GM19043 (cell line): Measurements from ENCODE around the gene MZF1.
"Not testable (repeated sequence)": the region's sequence is repeated elsewhere in the genome, so short reads cannot be mapped to it uniquely, and the experiment has no call there.

ENCODE experiments used
- ATAC-seq: cut with Tn5 transposase; IDR thresholded peaks from one replicate; pipeline ENCODE4 v1.9.1; 2021; ENCODE audit warnings: low read depth; ENCODE audit not compliant: unreplicated experiment

Gene MZF1

DNA sequence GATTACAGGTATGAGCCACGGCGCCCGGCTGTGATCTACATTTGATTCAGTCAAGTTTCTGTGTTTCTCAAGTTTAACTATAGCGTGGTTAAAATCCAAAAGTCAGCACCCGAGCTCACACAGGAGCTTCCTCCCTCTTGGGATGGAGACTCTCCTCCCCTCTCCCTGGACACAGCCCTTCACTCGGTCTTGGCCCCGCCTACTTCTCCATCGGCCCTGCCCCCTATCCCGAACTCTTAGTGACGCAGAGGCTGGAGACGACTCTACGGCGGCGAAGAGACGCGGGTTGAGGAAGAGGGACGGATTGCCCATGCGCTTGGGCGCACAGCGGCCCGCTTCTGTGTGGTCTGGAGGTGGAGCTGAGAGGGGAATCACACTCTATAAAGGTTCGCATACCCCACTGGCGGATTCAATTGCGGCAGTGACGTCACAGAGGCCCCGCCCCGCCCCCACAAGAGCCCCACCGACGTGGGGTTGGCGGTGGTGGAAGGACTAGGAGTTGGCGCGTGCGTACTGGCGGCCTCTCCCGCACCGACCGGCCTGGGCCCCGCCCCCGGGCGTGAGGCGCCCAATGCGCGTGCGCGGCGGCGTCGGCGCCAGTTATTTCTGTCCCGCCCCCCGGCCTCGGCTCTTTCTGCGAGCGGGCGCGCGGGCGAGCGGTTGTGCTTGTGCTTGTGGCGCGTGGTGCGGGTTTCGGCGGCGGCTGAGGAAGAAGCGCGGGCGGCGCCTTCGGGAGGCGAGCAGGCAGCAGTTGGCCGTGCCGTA, 29.1 kb downstream of the MZF1 start, which contains the start of gene TRIM28:
Gene TRIM28, plus strand, starts transcription at position 239 of the 765 bp plus-strand sequence. CDS start 694 bp downstream, outside the sequence.
- ATAC-seq: peak; percentile 81

DNA sequence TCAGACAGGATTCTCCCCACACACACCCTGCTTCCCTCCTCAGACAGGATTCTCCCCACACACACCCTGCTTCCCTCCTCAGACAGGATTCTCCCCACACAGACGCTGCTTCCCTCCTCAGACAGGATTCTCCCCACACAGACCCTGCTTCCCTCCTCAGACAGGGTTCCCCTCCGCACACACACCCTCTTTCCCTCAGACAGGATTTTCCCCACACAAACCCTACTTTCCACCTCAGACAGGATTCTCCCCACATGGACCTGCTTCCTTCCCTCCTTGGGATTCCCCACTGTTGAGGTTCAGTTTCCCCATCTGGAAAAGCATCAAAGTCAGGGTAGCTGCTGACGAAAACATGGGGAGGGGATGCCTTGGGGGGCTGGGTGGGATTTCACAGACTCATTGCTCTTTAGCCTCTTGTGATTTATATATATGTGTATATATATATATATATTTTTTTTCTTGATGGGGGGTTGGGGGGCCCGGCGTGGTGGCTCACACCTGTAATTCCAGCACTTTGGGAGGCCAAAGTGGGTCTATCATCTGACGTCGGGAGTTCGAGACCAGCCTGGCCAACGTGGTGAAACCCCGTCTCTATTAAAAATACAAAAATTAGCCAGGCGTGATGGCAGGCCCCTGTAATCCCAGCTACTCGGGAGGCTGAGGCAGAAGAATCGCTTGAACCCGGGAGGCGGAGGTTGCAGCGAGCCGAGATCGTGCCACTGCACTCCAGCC, 30.3 kb downstream of the MZF1 start:
- not testable (repeated sequence) for ATAC-seq

DNA sequence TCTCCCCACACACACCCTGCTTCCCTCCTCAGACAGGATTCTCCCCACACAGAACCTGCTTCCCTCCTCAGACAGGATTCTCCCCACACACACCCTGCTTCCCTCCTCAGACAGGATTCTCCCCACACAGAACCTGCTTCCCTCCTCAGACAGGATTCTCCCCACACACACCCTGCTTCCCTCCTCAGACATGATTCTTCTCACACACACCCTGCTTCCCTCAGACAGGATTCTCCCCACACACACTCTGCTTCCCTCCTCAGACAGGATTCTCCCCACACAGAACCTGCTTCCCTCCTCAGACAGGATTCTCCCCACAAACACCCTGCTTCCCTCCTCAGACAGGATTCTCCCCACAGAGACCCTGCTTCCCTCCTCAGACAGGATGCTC, 34.0 kb downstream of the MZF1 start:
- ATAC-seq: not testable (repeated sequence)

GRCh38 chr19:58538257-58539168, 34.6 kb downstream of the MZF1 start:
- no peak for ATAC-seq

- no peak for ATAC-seq
Observed at GRCh38 chr19:58536852-58537798, 36.0 kb downstream of the MZF1 start.

GRCh38 chr19:58535857-58536256, 37.3 kb downstream of the MZF1 start:
- no peak for ATAC-seq

- no peak for ATAC-seq
Observed at GRCh38 chr19:58531034-58531840, 41.9 kb downstream of the MZF1 start.

DNA sequence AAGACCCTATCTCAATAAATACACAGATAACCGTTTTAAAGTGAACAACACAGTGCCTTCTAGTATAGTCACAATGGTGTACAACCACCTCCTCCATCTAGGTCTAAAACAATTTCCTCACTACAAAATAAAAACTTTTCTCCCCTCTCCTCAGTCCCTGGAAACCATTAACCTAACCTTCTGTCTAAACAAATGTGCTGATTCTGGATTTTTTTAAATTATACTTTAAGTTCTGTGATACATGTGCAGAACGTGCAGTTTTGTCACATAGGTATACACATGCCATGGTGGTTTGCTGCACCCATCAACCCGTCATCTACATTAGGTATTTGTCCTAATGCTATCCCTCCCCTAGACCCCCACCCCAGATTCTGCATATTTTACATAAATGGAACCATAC, 43.7 kb downstream of the MZF1 start:
- ATAC-seq: no peak

- no peak for ATAC-seq
Observed at GRCh38 chr19:58522709-58523108, 50.4 kb downstream of the MZF1 start.

- ATAC-seq: no peak
Observed at GRCh38 chr19:58521651-58522050, 51.5 kb downstream of the MZF1 start.

DNA sequence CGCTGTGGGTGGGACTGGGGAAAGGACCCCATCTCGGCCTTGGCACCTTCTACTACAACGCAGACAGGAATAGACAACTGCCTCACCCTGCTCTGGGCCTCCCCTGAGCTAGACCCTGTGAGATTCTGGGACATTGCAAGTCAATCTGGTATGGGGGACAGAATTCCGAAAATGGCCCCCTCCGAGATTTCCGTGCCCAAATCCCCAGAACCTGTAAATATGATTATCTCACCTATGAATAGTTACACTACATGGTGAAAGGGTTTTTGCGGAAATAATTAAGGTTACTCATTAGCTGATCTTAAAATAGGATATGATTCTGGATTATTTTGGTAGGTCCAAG, 52.9 kb downstream of the MZF1 start:
- no peak for ATAC-seq

DNA sequence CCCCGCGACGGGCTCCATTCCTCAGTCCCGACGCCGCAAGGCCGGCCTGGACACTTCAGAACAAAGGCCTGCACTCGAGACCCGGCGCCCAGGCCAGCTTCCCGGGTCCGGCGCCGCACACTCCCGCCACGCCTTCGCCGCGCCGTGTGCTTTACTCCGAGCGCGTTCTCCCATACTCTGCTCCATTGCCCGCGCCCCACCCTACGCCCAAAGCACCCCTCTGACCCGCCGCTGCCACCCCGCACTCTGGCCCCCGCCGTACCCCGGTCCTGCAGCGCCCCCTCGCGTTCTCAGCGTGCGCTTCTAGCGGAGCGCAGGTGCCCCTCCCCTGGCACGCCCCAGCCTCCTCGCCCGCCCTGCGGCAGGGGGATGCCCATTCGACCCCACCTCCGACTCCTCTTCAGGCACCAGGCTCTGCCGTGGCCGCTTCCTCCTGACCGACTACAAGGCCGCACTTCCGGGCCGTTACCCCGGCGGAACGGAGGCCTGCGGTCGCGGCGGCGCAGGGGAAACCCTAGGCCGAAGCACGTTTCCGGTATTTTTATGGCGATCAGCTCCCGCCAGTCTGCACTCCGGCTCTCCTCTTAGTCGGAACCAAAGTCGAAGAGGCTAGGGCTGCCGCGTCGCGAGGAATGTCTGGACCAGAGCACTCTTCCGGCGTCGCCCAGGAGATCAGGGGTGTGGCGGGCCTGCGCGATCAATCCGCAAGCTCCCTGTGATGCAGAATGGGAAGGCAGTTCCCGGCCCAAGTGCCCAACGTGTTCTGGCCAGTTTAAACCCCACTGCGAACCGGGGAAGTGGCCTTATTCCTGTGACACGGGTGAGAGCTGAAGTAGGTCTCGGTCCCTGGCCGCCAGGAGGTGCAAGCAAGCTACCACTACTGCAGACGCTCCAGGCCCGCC, 53.5 kb downstream of the MZF1 start, which contains the start of gene ZBTB45:
Gene ZBTB45, minus strand, starts transcription at position 456 of the 902 bp plus-strand sequence. CDS start 2,137 bp downstream, outside the sequence.
- peak; percentile 67 for ATAC-seq

DNA sequence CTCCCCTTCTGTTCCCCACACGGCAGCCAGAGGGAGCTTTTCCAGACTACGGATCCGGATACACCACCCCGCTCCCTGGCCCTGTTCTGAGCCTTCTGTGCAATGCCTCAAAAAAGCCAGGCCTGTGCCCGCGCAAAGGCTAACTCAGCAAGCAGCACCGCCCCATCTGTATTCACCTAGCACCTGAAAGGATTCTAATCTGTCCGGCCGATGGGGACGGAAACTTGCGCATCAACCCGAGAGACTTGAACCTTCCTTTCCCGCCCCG, 54.1 kb downstream of the MZF1 start:
- no peak for ATAC-seq

DNA sequence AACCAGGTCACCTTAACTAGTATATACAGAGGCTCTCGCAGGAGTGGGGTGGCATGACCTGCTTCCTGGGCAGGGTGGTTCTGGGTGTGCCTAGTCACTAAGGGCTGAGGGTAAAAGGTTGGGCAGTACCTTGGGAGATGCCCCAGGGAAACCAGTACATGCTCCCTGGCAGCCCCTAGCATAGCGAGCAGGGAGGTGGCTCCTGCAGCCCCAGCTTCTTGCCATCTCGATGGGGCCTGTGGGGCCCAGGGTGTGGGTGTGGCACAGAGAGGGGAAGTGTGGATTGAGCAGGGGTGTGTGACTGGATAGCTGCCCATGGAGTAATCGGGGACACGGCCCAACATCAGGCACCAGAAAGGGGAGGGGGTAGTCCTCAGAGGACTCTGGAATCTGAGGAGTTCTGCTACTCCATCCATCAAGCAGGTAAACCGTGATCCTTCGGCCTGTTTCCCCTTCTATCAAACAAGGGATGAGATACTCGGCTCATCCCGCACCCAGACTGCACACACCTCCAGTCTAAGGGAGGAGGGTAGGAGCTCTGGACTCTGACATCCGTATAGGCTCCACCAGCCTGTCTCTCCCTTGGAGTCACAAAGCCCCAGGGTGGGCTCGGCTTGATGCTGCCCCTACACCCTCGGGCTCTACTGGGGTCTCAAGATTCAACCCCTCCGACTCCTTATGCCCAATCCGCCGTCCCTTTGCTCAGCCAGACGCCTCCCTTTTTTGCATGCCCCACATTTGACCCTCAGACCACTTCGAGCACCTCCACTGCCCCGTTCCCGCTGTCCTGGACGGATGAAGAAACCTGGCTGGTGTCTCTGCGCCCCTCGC, 54.7 kb downstream of the MZF1 start:
- no peak for ATAC-seq

DNA sequence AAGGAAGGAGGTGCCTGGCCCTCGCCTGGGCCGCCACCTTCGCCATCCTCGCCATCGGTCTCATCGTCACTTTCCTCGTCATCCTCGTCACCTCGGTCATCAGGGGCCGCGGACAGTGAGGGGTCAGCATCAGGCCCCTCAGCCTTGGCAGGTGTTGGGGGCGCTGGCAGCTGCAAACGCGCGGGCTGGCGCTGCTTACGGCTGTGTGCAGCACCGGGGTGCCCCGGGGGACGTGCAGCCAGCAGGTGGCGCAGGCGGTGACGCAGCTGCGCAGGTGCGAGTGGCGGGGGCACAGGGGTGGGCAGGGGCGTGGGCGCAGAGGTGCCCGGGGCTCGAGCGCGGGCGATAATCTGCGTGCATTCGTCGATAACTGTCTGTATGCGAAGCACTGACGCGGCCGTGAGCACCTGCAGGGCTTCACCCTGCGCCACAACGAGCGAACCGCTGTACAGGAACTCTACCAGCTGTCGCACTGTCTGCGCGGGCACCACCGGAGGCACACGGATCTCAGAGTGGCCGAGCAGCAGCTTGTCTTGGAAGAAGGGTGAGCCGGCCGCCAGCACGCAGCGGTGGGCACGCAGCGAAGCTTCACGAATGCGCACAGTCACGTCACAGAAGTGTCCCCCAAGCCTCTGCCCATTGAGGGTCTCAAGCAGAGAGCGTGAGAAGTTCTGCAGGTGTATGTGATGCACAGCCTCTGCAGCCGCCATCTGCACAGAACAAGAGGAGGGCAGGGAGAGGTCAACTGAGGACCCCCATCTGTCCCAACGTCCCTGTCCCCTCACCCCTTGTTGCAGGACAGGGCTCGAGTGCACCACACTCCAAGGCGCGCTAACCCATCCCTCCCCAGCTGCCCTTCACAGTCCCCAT, 55.9 kb downstream of the MZF1 start:
- ATAC-seq: no peak

- no peak for ATAC-seq
Observed at GRCh38 chr19:58516246-58516836, 56.8 kb downstream of the MZF1 start.
